ENCODE results near the gene FILIP1L.
A peak's percentile ranks its signal among the peaks of the same experiment; 100 is the strongest.

The FILIP1L gene

GRCh38 chr3:99933971-99934750 is 180.1 kb downstream of the FILIP1L start:
- H3K36me3 ChIP-seq (ENCODE audit: control insufficient read depth, insufficient read depth, low read length): no peaks in the 10 kb centered on the region
- H3K4me1 ChIP-seq: peaks cover 20% of the 10 kb centered on the region
- peak overlapping the region; percentile 1 for H3K27ac ChIP-seq
- H3K9ac ChIP-seq: no peak overlapping the region
- no peaks in the 10 kb centered on the region for H3K9me3 ChIP-seq (ENCODE audit: control insufficient read depth, low read length)
- no peak overlapping the region for H2AFZ ChIP-seq
- no peak for TF ChIP-seq CTCF (IDR thresholded peaks at IDR 0.05)
- H3K4me2 ChIP-seq (ENCODE audit: low read length): no peak overlapping the region
- H3K79me2 ChIP-seq: no peaks in the 10 kb centered on the region
- H3K27me3 ChIP-seq (ENCODE audit: control insufficient read depth, insufficient read depth, low read length): no peaks in the 10 kb centered on the region
- H3K4me3 ChIP-seq (ENCODE audit: low read depth, low read length): no peak overlapping the region

GRCh38 chr3:99931059-99931458 is 183.2 kb downstream of the FILIP1L start:
- Histone ChIP-seq H3K79me2 (no peaks in the 10 kb centered on the region), H3K9me3 (ENCODE audit: control insufficient read depth, low read length) (no peaks in the 10 kb centered on the region), H3K9ac (no peak overlapping the region), H2AFZ (no peak overlapping the region), H3K27ac (no peak overlapping the region), H3K36me3 (ENCODE audit: control insufficient read depth, insufficient read depth, low read length) (no peaks in the 10 kb centered on the region), H3K4me3 (ENCODE audit: low read depth, low read length) (no peak overlapping the region), H3K4me1 (peaks cover 18% of the 10 kb centered on the region), H3K4me2 (ENCODE audit: low read length) (no peak overlapping the region), H3K27me3 (ENCODE audit: control insufficient read depth, insufficient read depth, low read length) (no peaks in the 10 kb centered on the region)
- no peak for TF ChIP-seq CTCF (IDR thresholded peaks at IDR 0.05)

DNA sequence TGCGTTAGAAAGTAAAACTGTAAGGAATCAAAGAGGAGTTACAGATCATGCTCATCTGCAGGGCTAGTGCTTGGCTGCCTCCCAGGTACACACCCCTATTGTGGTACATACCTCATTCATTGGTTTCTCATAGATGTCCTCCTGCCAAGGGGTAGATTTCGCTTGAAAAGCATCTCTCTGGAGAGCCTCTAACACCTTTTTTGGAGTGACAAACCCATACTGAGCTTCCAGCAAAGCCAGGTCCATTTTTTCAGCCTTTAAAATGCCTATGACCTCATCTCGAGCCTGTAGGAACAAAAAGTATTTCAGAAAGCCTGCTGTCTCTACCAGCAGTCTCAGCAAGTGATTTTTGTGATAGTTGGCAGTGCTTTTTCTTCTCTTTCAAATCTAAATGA is 184.6 kb downstream of the FILIP1L start:
- Histone ChIP-seq H3K4me1 (peaks cover 16% of the 10 kb centered on the region), H3K36me3 (ENCODE audit: control insufficient read depth, insufficient read depth, low read length) (no peaks in the 10 kb centered on the region), H3K9ac (no peak overlapping the region), H3K4me2 (ENCODE audit: low read length) (no peak overlapping the region), H3K9me3 (ENCODE audit: control insufficient read depth, low read length) (no peaks in the 10 kb centered on the region), H3K79me2 (no peaks in the 10 kb centered on the region), H2AFZ (peak overlapping the region; percentile 36), H3K27me3 (ENCODE audit: control insufficient read depth, insufficient read depth, low read length) (no peaks in the 10 kb centered on the region), H3K4me3 (ENCODE audit: low read depth, low read length) (no peak overlapping the region), H3K27ac (peak overlapping the region; percentile 55)
- TF ChIP-seq CTCF (IDR thresholded peaks at IDR 0.05): no peak

GRCh38 chr3:99928771-99929744 is 185.2 kb downstream of the FILIP1L start:
- H3K4me2 ChIP-seq (ENCODE audit: low read length): no peak overlapping the region
- no peak overlapping the region for H3K9ac ChIP-seq
- H3K9me3 ChIP-seq (ENCODE audit: control insufficient read depth, low read length): no peaks in the 10 kb centered on the region
- no peak overlapping the region for H3K4me3 ChIP-seq (ENCODE audit: low read depth, low read length)
- H3K27ac ChIP-seq: peak overlapping the region; percentile 55
- H3K27me3 ChIP-seq (ENCODE audit: control insufficient read depth, insufficient read depth, low read length): no peaks in the 10 kb centered on the region
- TF ChIP-seq CTCF (IDR thresholded peaks at IDR 0.05): peak; percentile 23
- H2AFZ ChIP-seq: peak overlapping the region; percentile 36
- peaks cover 11% of the 10 kb centered on the region for H3K4me1 ChIP-seq
- H3K79me2 ChIP-seq: no peaks in the 10 kb centered on the region
- H3K36me3 ChIP-seq (ENCODE audit: control insufficient read depth, insufficient read depth, low read length): no peaks in the 10 kb centered on the region

Measured in parathyroid adenoma (tissue), 2 donors.